GM21786 (cell line): Measurements from ENCODE around the gene PARVA.

Experiments
- ATAC-seq: cut with Tn5 transposase; IDR thresholded peaks from one replicate; pipeline ENCODE4 v1.9.1; 2021; ENCODE audit not compliant: unreplicated experiment

Gene PARVA

GRCh38 chr11:12376259-12377081, 901 bp upstream of the PARVA start:
- no peak for ATAC-seq

GRCh38 chr11:12377824-12378593, 638 bp downstream of the PARVA start:
- no peak for ATAC-seq

- ATAC-seq: no peak
These were observed 3.4 kb downstream of the PARVA start for GRCh38 chr11:12380565-12381325.

GRCh38 chr11:12381875-12382274, 4.5 kb downstream of the PARVA start:
- no peak for ATAC-seq

GRCh38 chr11:12382451-12382850, 5.1 kb downstream of the PARVA start:
- no peak for ATAC-seq

GRCh38 chr11:12386309-12386708, 8.9 kb downstream of the PARVA start:
- no peak for ATAC-seq

GRCh38 chr11:12386745-12387144, 9.4 kb downstream of the PARVA start:
- no peak for ATAC-seq

- ATAC-seq: no peak
These were observed 10.8 kb downstream of the PARVA start for GRCh38 chr11:12388173-12388572.

- ATAC-seq: no peak
These were observed 11.7 kb downstream of the PARVA start for GRCh38 chr11:12388939-12389670.

- no peak for ATAC-seq
These were observed 12.6 kb downstream of the PARVA start for GRCh38 chr11:12389676-12390657.

GRCh38 chr11:12390687-12391110, 13.3 kb downstream of the PARVA start:
- no peak for ATAC-seq

- no peak for ATAC-seq
These were observed 15.3 kb downstream of the PARVA start for GRCh38 chr11:12392672-12393071.

- ATAC-seq: no peak
These were observed 16.3 kb downstream of the PARVA start for GRCh38 chr11:12393691-12394090.

GRCh38 chr11:12394601-12395000, 17.2 kb downstream of the PARVA start:
- ATAC-seq: no peak

GRCh38 chr11:12395333-12395732, 18.0 kb downstream of the PARVA start:
- ATAC-seq: no peak

GRCh38 chr11:12397931-12398334, 20.6 kb downstream of the PARVA start:
- ATAC-seq: no peak

- ATAC-seq: no peak
These were observed 22.0 kb downstream of the PARVA start for GRCh38 chr11:12399355-12399754.

GRCh38 chr11:12402025-12402424, 24.7 kb downstream of the PARVA start:
- no peak for ATAC-seq

- ATAC-seq: no peak
These were observed 25.3 kb downstream of the PARVA start for GRCh38 chr11:12402691-12403120.
